Stomach (tissue), 4 donors: ENCODE results near the gene TMTC3.

Experiments
- EP300 ChIP-seq: sonication (generic); formaldehyde crosslinking; IDR thresholded peaks from one replicate; pipeline ENCODE4 v1.6.1; 2017; ENCODE audit warnings: antibody characterized with exemption
- POLR2A ChIP-seq, 4 donors: fragments of 450-650 bp; IDR thresholded peaks; one replicate each; pipeline ENCODE4 v1.6.1; 2016; ENCODE audit warnings: antibody characterized with exemption in 4 of 4, control low read depth in 2 of 4, mild to moderate bottlenecking in 1 of 4, moderate library complexity in 1 of 4
- POLR2AphosphoS5 ChIP-seq, 3 donors: sonication (generic); formaldehyde crosslinking; IDR thresholded peaks; one replicate each; pipeline ENCODE4 v1.6.1; 2016; ENCODE audit warnings: antibody characterized with exemption in 3 of 3
- TF ChIP-seq, protein P1 (sequence below), 7 experiments: fragments of 450-650 bp in 4 of 7; fragments of 200-600 bp in 3 of 7; sonication (generic) in 3 of 7; IDR thresholded peaks; one replicate each; pipeline ENCODE4 v1.5.1; 2016 to 2019; ENCODE audit warnings: antibody characterized with exemption in 7 of 7, control low read depth in 2 of 7, mild to moderate bottlenecking in 1 of 7

DNA sequence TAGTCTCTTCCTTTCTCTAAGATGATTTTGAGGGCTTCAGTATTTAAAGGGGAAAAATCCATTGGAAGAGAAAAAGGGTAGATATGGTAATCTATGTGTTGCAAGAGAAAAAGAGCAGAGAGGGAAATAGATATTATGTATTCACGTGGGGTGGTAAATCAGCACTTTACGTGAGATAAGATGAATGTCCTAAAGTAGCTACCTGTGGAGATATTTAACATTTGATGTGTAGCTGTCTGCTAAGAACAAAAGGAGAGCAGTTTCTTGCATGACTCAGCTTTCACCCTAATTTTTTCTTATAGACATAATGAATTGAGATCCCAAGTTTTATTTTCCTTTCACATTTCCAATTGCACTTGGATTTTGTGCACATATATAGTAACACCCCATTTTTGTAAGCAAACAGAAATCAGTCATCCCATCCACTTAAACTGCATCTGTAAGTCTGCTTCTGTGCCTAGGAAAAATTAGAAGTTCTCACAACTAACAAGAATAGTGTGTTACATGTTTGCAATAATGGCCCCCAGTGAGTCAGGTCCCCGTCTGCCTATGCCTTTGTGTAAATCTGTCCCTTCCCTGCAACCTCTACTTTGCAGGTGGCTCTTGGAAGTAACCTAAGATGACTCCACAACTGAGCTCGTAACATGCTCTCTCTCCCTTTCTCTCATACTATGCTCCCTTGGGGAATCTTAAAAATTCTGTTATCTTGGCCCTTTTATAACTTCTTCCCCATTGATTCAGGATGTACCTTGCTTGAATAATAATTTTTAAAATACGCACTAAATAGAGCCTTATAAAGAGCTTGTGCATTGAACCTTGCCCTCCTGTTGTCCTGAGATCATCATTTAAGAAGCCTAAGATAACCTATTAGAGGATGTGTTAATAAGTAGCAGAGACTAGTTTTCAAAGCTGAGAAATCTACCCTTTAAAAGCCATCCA, 3.7 kb downstream of the TMTC3 start:
- TF ChIP-seq, protein P1, sequence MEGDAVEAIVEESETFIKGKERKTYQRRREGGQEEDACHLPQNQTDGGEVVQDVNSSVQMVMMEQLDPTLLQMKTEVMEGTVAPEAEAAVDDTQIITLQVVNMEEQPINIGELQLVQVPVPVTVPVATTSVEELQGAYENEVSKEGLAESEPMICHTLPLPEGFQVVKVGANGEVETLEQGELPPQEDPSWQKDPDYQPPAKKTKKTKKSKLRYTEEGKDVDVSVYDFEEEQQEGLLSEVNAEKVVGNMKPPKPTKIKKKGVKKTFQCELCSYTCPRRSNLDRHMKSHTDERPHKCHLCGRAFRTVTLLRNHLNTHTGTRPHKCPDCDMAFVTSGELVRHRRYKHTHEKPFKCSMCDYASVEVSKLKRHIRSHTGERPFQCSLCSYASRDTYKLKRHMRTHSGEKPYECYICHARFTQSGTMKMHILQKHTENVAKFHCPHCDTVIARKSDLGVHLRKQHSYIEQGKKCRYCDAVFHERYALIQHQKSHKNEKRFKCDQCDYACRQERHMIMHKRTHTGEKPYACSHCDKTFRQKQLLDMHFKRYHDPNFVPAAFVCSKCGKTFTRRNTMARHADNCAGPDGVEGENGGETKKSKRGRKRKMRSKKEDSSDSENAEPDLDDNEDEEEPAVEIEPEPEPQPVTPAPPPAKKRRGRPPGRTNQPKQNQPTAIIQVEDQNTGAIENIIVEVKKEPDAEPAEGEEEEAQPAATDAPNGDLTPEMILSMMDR (IDR thresholded peaks at IDR 0.05) = no peak
- TF ChIP-seq POLR2A (IDR thresholded peaks at IDR 0.05) (no peak), POLR2AphosphoS5 (IDR thresholded peaks at IDR 0.05) (no peak), EP300 (no peak)
